Measurements from ENCODE around the gene CASZ1. TPM values are rescaled to one million over a fixed set of nuclear protein-coding genes. Genes with fewer than 3 reads are reported as not detected.

The CASZ1 gene
- polyA plus RNA-seq, 3 donors: 0.30 to 3.7 (median 0.50) TPM

GRCh38 chr1:10813799-10814198 is 17.4 kb upstream of the CASZ1 start:
- H3K36me3 Mint-ChIP-seq: no peaks in the 10 kb centered on the region
- no peak for DNase-seq
- Histone ChIP-seq H3K9ac (ENCODE audit: insufficient read depth, low read length, poor library complexity, severe bottlenecking) (no peak overlapping the region), H4K20me1 (ENCODE audit: insufficient read depth, low read length) (no peaks in the 10 kb centered on the region), H3K4me2 (replicated peaks; ENCODE audit: extremely low read depth, low read length, poor library complexity, severe bottlenecking) (no peak overlapping the region), H3K9me3 (replicated peaks in 1 of 2; ENCODE audit: control insufficient read depth in 1 of 2, insufficient read depth in 1 of 2, low read length in 2 of 2) (no peaks in the 10 kb centered on the region), H3K4me1 (ENCODE audit: control insufficient read depth in 1 of 2, insufficient read depth in 2 of 2, low read length in 2 of 2) (no peaks in the 10 kb centered on the region), H3K4me3 (replicated peaks in 1 of 3; ENCODE audit: low read depth in 2 of 3, low read length in 3 of 3) (no peak overlapping the region), H3K27me3 (ENCODE audit: control insufficient read depth in 2 of 2, insufficient read depth in 2 of 2, low read length in 2 of 2) (peaks cover 0 to 5% of the 10 kb centered on the region in 2 donors), H3K36me3 (replicated peaks in 1 of 2; ENCODE audit: control insufficient read depth in 1 of 2, insufficient read depth in 2 of 2, low read length in 2 of 2) (no peaks in the 10 kb centered on the region), H3K79me2 (ENCODE audit: insufficient read depth, low read length) (no peaks in the 10 kb centered on the region), H2AFZ (ENCODE audit: insufficient read depth, low read depth, low read length, poor library complexity, severe bottlenecking) (no peak overlapping the region), H3K27ac (ENCODE audit: low read depth in 1 of 2, low read length in 2 of 2) (no peak overlapping the region)
- TF ChIP-seq CTCF (IDR thresholded peaks at IDR 0.05): no peak
- intact Hi-C loops (cut with micrococcal nuclease): loop anchor here in 1 of 2 donors (10.0 kb wide), 1 partner anchor 59 kb away; no protein-coding TSS in a partner anchor
- no peaks in the 10 kb centered on the region for H3K9me3 Mint-ChIP-seq
- no peak overlapping the region for H3K4me3 Mint-ChIP-seq
- 82% methylated on average over 14 of the region's 14 CpGs for WGBS (ENCODE audit: insufficient coverage)
- H3K27me3 Mint-ChIP-seq (ENCODE audit: low read depth in 3 of 3): peaks cover 1 to 13% (median 11%) of the 10 kb centered on the region in 3 donors
- H3K27ac Mint-ChIP-seq: no peak overlapping the region
- H3K4me1 Mint-ChIP-seq: no peaks in the 10 kb centered on the region

GRCh38 chr1:10812387-10812915 is 16.0 kb upstream of the CASZ1 start:
- Mint-ChIP-seq H3K27ac (no peak overlapping the region), H3K27me3 (ENCODE audit: low read depth in 3 of 3) (peaks cover 4 to 18% (median 14%) of the 10 kb centered on the region in 3 donors), H3K9me3 (no peaks in the 10 kb centered on the region), H3K4me3 (no peak overlapping the region), H3K36me3 (no peaks in the 10 kb centered on the region), H3K4me1 (no peaks in the 10 kb centered on the region)
- Histone ChIP-seq H3K4me2 (replicated peaks; ENCODE audit: extremely low read depth, low read length, poor library complexity, severe bottlenecking) (no peak overlapping the region), H3K4me1 (ENCODE audit: control insufficient read depth in 1 of 2, insufficient read depth in 2 of 2, low read length in 2 of 2) (no peaks in the 10 kb centered on the region), H3K27me3 (ENCODE audit: control insufficient read depth in 2 of 2, insufficient read depth in 2 of 2, low read length in 2 of 2) (peaks cover 0 to 15% of the 10 kb centered on the region in 2 donors), H3K4me3 (replicated peaks in 1 of 3; ENCODE audit: low read depth in 2 of 3, low read length in 3 of 3) (no peak overlapping the region), H3K36me3 (replicated peaks in 1 of 2; ENCODE audit: control insufficient read depth in 1 of 2, insufficient read depth in 2 of 2, low read length in 2 of 2) (no peaks in the 10 kb centered on the region), H2AFZ (ENCODE audit: insufficient read depth, low read depth, low read length, poor library complexity, severe bottlenecking) (no peak overlapping the region), H3K79me2 (ENCODE audit: insufficient read depth, low read length) (no peaks in the 10 kb centered on the region), H3K9ac (ENCODE audit: insufficient read depth, low read length, poor library complexity, severe bottlenecking) (no peak overlapping the region), H4K20me1 (ENCODE audit: insufficient read depth, low read length) (no peaks in the 10 kb centered on the region), H3K27ac (ENCODE audit: low read depth in 1 of 2, low read length in 2 of 2) (no peak overlapping the region), H3K9me3 (replicated peaks in 1 of 2; ENCODE audit: control insufficient read depth in 1 of 2, insufficient read depth in 1 of 2, low read length in 2 of 2) (no peaks in the 10 kb centered on the region)
- intact Hi-C loops (cut with micrococcal nuclease): loop anchor here in 1 of 2 donors (10.0 kb wide), 1 partner anchor 58 kb away; no protein-coding TSS in a partner anchor
- TF ChIP-seq CTCF (IDR thresholded peaks at IDR 0.05): no peak
- DNase-seq: no peak
- 92% methylated on average over 10 of the region's 11 CpGs for WGBS (ENCODE audit: insufficient coverage)

Data from CD14-positive monocyte (primary cell).